Left lung (tissue), 10 donors: Measurements from ENCODE around the gene SEMA6D. TPM values are rescaled to one million over a fixed set of nuclear protein-coding genes. Genes with fewer than 3 reads are reported as not detected.

Experiments used
- ATAC-seq: fragments of 200-7000 bp; cut with Tn5 transposase; one replicate; pipeline ENCODE4 v1.9.1; 2020; ENCODE audit warnings: moderate library complexity
- DNase-seq, 4 donors: peaks; one replicate each; pipeline ENCODE4 v3.0.0-alpha.2; 2013 to 2020
- H3K27ac ChIP-seq, 2 donors: fragments of 200-600 bp; sonication (generic) in 1 of 2; one replicate each; pipeline versions ENCODE4 v1.5.0 to v1.8.0; 2020 to 2021
- H3K27me3 ChIP-seq, 2 donors: fragments of 200-600 bp; sonication (generic) in 1 of 2; one replicate each; pipeline versions ENCODE4 v1.5.0 to v1.8.0; 2020 to 2021
- H3K36me3 ChIP-seq, 2 donors: fragments of 200-600 bp; sonication (generic) in 1 of 2; one replicate each; pipeline versions ENCODE4 v1.5.0 to v1.8.0; 2020 to 2021
- H3K4me1 ChIP-seq, 2 donors: fragments of 200-600 bp; one replicate each; pipeline ENCODE4 v1.8.0; 2021
- H3K4me3 ChIP-seq, 2 donors: fragments of 200-600 bp; sonication (generic) in 1 of 2; one replicate each; pipeline versions ENCODE4 v1.5.0 to v1.8.0; 2020 to 2021; ENCODE audit warnings: mild to moderate bottlenecking in 1 of 2
- H3K9me3 ChIP-seq, 2 donors: fragments of 200-600 bp; sonication (generic) in 1 of 2; one replicate each; pipeline versions ENCODE4 v1.5.0 to v1.8.0; 2020 to 2021
- CTCF ChIP-seq, 2 donors: fragments of 200-600 bp; sonication (generic) in 1 of 2; IDR thresholded peaks; one replicate each; pipeline versions ENCODE4 v1.5.0 to v1.8.0; 2021; ENCODE audit warnings: antibody characterized with exemption in 2 of 2
- intact Hi-C, 2 donors: fragments of 100-400 bp; cut with DNase I; formaldehyde crosslinking; loops; one replicate each; pipeline versions ENCODE4 v1.11.2 to v1.14.2; 2022
- polyA plus RNA-seq, 6 donors: library from polyadenylated mRNA; unstranded; fragments of 120-200 nt; gene quantifications; one replicate each; pipeline ENCODE4 v1.2.1, GENCODE V29; 2013; ENCODE audit not compliant: insufficient read length in 6 of 6
- total RNA-seq, 2 donors: library from RNA; stranded (reverse); fragmentation: NEBNext Ultra II Directional; extraction: Animal tissue kit (Norgen Biotek cat#: 25700); gene quantifications; one replicate each; pipeline ENCODE4 v1.2.1, GENCODE V29; 2021
- donor health status: DM: no; HTN: yes; CAD: no.
- donor health status: DM: no; HTN: no; CAD: no.

Gene SEMA6D
- total and polyA plus RNA-seq, 8 donors, result 5.9 to 48.2 (median 39.6) TPM

GRCh38 chr15:47727676-47728075 lies 10.4 kb downstream of the SEMA6D start:
- no peak overlapping the region for H3K4me3 ChIP-seq
- no peaks in the 10 kb centered on the region for H3K9me3 ChIP-seq
- no peaks in the 10 kb centered on the region for H3K4me1 ChIP-seq
- intact Hi-C loops, result no loop called here
- H3K27ac ChIP-seq, result no peak overlapping the region
- no peak for DNase-seq
- H3K36me3 ChIP-seq, result no peaks in the 10 kb centered on the region
- no peak for ATAC-seq
- H3K27me3 ChIP-seq, result no peaks in the 10 kb centered on the region
- no peak for TF ChIP-seq CTCF (IDR thresholded peaks at IDR 0.05)

DNA sequence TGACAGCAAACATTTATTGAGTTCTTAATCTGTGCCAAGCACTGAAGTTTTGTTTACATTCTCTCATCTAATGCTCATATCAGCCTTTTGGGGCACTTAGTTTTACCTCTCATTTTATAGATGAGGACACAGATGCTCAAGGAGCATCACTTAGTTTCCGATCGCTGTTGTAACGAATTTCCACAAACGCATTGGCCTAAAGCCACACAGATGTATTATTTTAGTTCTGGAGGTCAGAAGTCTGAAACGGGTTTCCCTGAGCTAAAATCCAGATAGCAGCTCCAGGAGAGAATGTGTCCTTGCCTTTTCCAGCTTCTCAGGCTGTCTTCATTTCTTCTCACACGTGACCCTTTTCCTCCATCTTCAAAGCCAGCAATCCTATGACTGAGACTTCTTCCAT lies 11.1 kb downstream of the SEMA6D start:
- Histone ChIP-seq H3K27ac (no peak overlapping the region), H3K36me3 (no peaks in the 10 kb centered on the region), H3K9me3 (no peaks in the 10 kb centered on the region), H3K4me3 (no peak overlapping the region), H3K4me1 (no peaks in the 10 kb centered on the region), H3K27me3 (no peaks in the 10 kb centered on the region)
- intact Hi-C loops, result no loop called here
- TF ChIP-seq CTCF (IDR thresholded peaks at IDR 0.05), result no peak
- ATAC-seq (no peak), DNase-seq (no peak)

DNA sequence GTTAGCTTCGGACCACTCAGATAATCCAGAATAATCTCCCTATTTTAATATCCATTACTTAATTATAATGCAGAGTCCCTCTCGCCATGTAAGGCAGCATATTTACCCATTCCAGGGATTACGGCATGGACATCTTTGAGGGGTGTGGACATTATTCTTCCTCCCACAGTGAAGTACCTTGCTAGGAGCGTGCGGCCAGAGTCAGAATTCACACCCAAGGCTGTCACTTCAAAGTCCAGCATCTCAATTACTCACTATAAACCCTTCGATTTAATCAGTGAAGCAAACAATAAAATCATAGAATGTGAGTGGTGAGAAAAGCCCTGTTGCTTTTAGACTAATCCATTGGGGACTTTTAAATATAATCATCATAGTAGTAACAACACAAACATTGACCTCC lies 11.6 kb downstream of the SEMA6D start:
- Histone ChIP-seq H3K9me3 (no peaks in the 10 kb centered on the region), H3K4me1 (no peaks in the 10 kb centered on the region), H3K27me3 (no peaks in the 10 kb centered on the region), H3K27ac (no peak overlapping the region), H3K4me3 (no peak overlapping the region), H3K36me3 (no peaks in the 10 kb centered on the region)
- TF ChIP-seq CTCF (IDR thresholded peaks at IDR 0.05), result no peak
- DNase-seq (no peak), ATAC-seq (no peak)
- intact Hi-C loops, result no loop called here

DNA sequence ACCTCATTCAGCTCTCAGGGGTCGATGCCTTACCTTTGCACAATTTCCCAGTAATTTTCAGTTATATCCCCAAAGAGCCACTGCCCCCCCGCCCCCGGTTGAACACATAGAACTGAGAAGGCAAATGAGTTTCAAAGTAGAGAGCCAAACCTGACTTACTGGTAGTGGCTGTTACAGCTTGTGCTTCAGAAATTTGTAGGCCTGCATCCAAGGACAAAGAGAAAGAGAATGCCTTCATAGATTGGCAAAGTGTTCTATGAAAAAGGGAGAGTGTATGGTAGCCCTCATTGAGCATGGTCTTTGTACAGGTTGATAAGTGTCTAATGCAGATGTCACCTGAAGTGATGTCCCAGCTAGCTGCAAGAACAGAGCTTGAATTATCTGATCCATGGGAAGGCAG lies 13.9 kb downstream of the SEMA6D start:
- intact Hi-C loops, result no loop called here

GRCh38 chr15:47732248-47732647 lies 14.9 kb downstream of the SEMA6D start:
- intact Hi-C loops, result no loop called here
- no peak for TF ChIP-seq CTCF (IDR thresholded peaks at IDR 0.05)
- Histone ChIP-seq H3K27me3 (no peaks in the 10 kb centered on the region), H3K4me3 (no peak overlapping the region), H3K27ac (no peak overlapping the region), H3K4me1 (no peaks in the 10 kb centered on the region), H3K9me3 (no peaks in the 10 kb centered on the region), H3K36me3 (no peaks in the 10 kb centered on the region)
- DNase-seq (no peak), ATAC-seq (no peak)

More for the DNA sequence above, 13.9 kb downstream of the SEMA6D start:
- Histone ChIP-seq H3K27me3 (no peaks in the 10 kb centered on the region), H3K9me3 (no peaks in the 10 kb centered on the region), H3K4me3 (no peak overlapping the region), H3K27ac (no peak overlapping the region), H3K36me3 (no peaks in the 10 kb centered on the region), H3K4me1 (no peaks in the 10 kb centered on the region)
- no peak for ATAC-seq
- DNase-seq, result no peak
- TF ChIP-seq CTCF (IDR thresholded peaks at IDR 0.05), result no peak
